ENCODE measurements around the gene WDR35. TPM values are rescaled to one million over a fixed set of nuclear protein-coding genes. Genes with fewer than 3 reads are reported as not detected.
"Not testable (repeated sequence)": the region's sequence is repeated elsewhere in the genome, so short reads cannot be mapped to it uniquely, and the experiment has no call there.

The WDR35 gene
- total RNA-seq, 2 donors from 2014 or later, result 9.6 to 10.7 TPM

GRCh38 chr2:19900931-19901441 lies 88.9 kb downstream of the WDR35 start:
- intact Hi-C loops (cut with DNase I), result no loop called here
- no peak for DNase-seq (ENCODE audit: low spot score)

GRCh38 chr2:19899985-19900930 lies 89.6 kb downstream of the WDR35 start:
- no peak for DNase-seq (ENCODE audit: low spot score)
- intact Hi-C loops (cut with DNase I), result no loop called here

GRCh38 chr2:19898592-19899329 lies 91.1 kb downstream of the WDR35 start:
- intact Hi-C loops (cut with DNase I), result no loop called here
- DNase-seq (ENCODE audit: low spot score), result no peak

- intact Hi-C loops (cut with DNase I), result no loop called here
Measured at GRCh38 chr2:19897623-19898245, 92.2 kb downstream of the WDR35 start.

GRCh38 chr2:19895535-19895934 lies 94.4 kb downstream of the WDR35 start:
- intact Hi-C loops (cut with DNase I), result no loop called here
- DNase-seq (ENCODE audit: low spot score), result no peak

More at GRCh38 chr2:19897623-19898245, 92.2 kb downstream of the WDR35 start:
- DNase-seq (ENCODE audit: low spot score), result no peak

- intact Hi-C loops (cut with DNase I), result no loop called here
- no peak for DNase-seq (ENCODE audit: low spot score)
Measured at GRCh38 chr2:19894134-19894792, 95.6 kb downstream of the WDR35 start.

- intact Hi-C loops (cut with DNase I), result no loop called here
- DNase-seq (ENCODE audit: low spot score), result no peak
Measured at GRCh38 chr2:19893520-19894133, 96.3 kb downstream of the WDR35 start.

- DNase-seq (ENCODE audit: low spot score); intact Hi-C loops (cut with DNase I): not testable (repeated sequence)
Measured at GRCh38 chr2:19891971-19892370, 97.9 kb downstream of the WDR35 start.

GRCh38 chr2:19890104-19890503 lies 99.8 kb downstream of the WDR35 start:
- no peak for DNase-seq (ENCODE audit: low spot score)
- intact Hi-C loops (cut with DNase I), result no loop called here

- no peak for DNase-seq (ENCODE audit: low spot score)
- intact Hi-C loops (cut with DNase I), result no loop called here
Measured at GRCh38 chr2:19888831-19889230, 101.1 kb downstream of the WDR35 start.

- intact Hi-C loops (cut with DNase I), result no loop called here
- no peak for DNase-seq (ENCODE audit: low spot score)
Measured at GRCh38 chr2:19887510-19887909, 102.4 kb downstream of the WDR35 start.

- no peak for DNase-seq (ENCODE audit: low spot score)
- intact Hi-C loops (cut with DNase I), result no loop called here
Measured at GRCh38 chr2:19886261-19886660, 103.6 kb downstream of the WDR35 start.

- no peak for DNase-seq (ENCODE audit: low spot score)
- intact Hi-C loops (cut with DNase I), result no loop called here
Measured at GRCh38 chr2:19885791-19886190, 104.1 kb downstream of the WDR35 start.

- intact Hi-C loops (cut with DNase I), result no loop called here
- peak; percentile 53 for DNase-seq (ENCODE audit: low spot score)
Measured at GRCh38 chr2:19883971-19884720, 105.8 kb downstream of the WDR35 start.

- DNase-seq (ENCODE audit: low spot score), result no peak
- intact Hi-C loops (cut with DNase I), result no loop called here
Measured at GRCh38 chr2:19883486-19883885, 106.4 kb downstream of the WDR35 start.

GRCh38 chr2:19882286-19882685 lies 107.6 kb downstream of the WDR35 start:
- DNase-seq (ENCODE audit: low spot score), result no peak
- intact Hi-C loops (cut with DNase I), result no loop called here

- intact Hi-C loops (cut with DNase I), result no loop called here
Measured at GRCh38 chr2:19881908-19882265, 108.0 kb downstream of the WDR35 start.

GRCh38 chr2:19881221-19881907 lies 108.5 kb downstream of the WDR35 start:
- DNase-seq (ENCODE audit: low spot score), result no peak
- intact Hi-C loops (cut with DNase I), result no loop called here

More at GRCh38 chr2:19881908-19882265, 108.0 kb downstream of the WDR35 start:
- peak; percentile 54 for DNase-seq (ENCODE audit: low spot score)

Data from posterior vena cava (tissue), 2 donors.